Measurements from ENCODE around the gene PRKCE. TPM values are rescaled to one million over a fixed set of nuclear protein-coding genes. Genes with fewer than 3 reads are reported as not detected.

Gene PRKCE
- total and polyA plus RNA-seq, 2 donors = 3.2 to 3.3 TPM

- no peaks in the 10 kb centered on the region for H3K36me3 ChIP-seq (ENCODE audit: control insufficient read depth in 2 of 2, insufficient read depth in 2 of 2, low read length in 1 of 2)
- H3K27ac ChIP-seq (ENCODE audit: low read depth in 1 of 2, low read length in 1 of 2) = no peak overlapping the region
- H3K27me3 ChIP-seq (ENCODE audit: control insufficient read depth in 2 of 2, insufficient read depth in 1 of 2, low read length in 1 of 2) = no peaks in the 10 kb centered on the region
- H3K4me3 ChIP-seq (ENCODE audit: low read length in 2 of 2) = no peak overlapping the region
- no peak for DNase-seq (ENCODE audit: low read depth in 6 of 9, low spot score in 9 of 9)
- H3K4me1 ChIP-seq (ENCODE audit: control insufficient read depth in 2 of 2, insufficient read depth in 2 of 2, low read length in 2 of 2) = peaks cover 0 to 2% of the 10 kb centered on the region in 2 donors
- no peaks in the 10 kb centered on the region for H3K9me3 ChIP-seq (ENCODE audit: control insufficient read depth in 2 of 2, insufficient read depth in 1 of 2, low read length in 1 of 2)
- WGBS = 97% methylated on average over 3 of the region's 3 CpGs
Observed at GRCh38 chr2:45788401-45788800, 136.9 kb downstream of the PRKCE start.

GRCh38 chr2:45789317-45789716 is 137.8 kb downstream of the PRKCE start:
- no peak for DNase-seq (ENCODE audit: low read depth in 6 of 9, low spot score in 9 of 9)
- no peaks in the 10 kb centered on the region for H3K27me3 ChIP-seq (ENCODE audit: control insufficient read depth in 2 of 2, insufficient read depth in 1 of 2, low read length in 1 of 2)
- no peaks in the 10 kb centered on the region for H3K36me3 ChIP-seq (ENCODE audit: control insufficient read depth in 2 of 2, insufficient read depth in 2 of 2, low read length in 1 of 2)
- peaks cover 0 to 5% of the 10 kb centered on the region in 2 donors for H3K4me1 ChIP-seq (ENCODE audit: control insufficient read depth in 2 of 2, insufficient read depth in 2 of 2, low read length in 2 of 2)
- no peak overlapping the region for H3K27ac ChIP-seq (ENCODE audit: low read depth in 1 of 2, low read length in 1 of 2)
- H3K4me3 ChIP-seq (ENCODE audit: low read length in 2 of 2) = no peak overlapping the region
- no peaks in the 10 kb centered on the region for H3K9me3 ChIP-seq (ENCODE audit: control insufficient read depth in 2 of 2, insufficient read depth in 1 of 2, low read length in 1 of 2)

- WGBS = 92% methylated on average over 10 of the region's 10 CpGs
Observed at GRCh38 chr2:45789961-45790723, 138.7 kb downstream of the PRKCE start.

GRCh38 chr2:45793305-45793962 is 142.0 kb downstream of the PRKCE start:
- no peaks in the 10 kb centered on the region for H3K27me3 ChIP-seq (ENCODE audit: control insufficient read depth in 2 of 2, insufficient read depth in 1 of 2, low read length in 1 of 2)
- H3K4me3 ChIP-seq (ENCODE audit: low read length in 2 of 2) = no peak overlapping the region
- no peaks in the 10 kb centered on the region for H3K36me3 ChIP-seq (ENCODE audit: control insufficient read depth in 2 of 2, insufficient read depth in 2 of 2, low read length in 1 of 2)
- H3K9me3 ChIP-seq (ENCODE audit: control insufficient read depth in 2 of 2, insufficient read depth in 1 of 2, low read length in 1 of 2) = no peaks in the 10 kb centered on the region
- H3K27ac ChIP-seq (ENCODE audit: low read depth in 1 of 2, low read length in 1 of 2) = no peak overlapping the region
- no peak for DNase-seq (ENCODE audit: low read depth in 6 of 9, low spot score in 9 of 9)
- WGBS = 83% methylated on average over 7 of the region's 7 CpGs
- H3K4me1 ChIP-seq (ENCODE audit: control insufficient read depth in 2 of 2, insufficient read depth in 2 of 2, low read length in 2 of 2) = peaks cover 0 to 5% of the 10 kb centered on the region in 2 donors

More at GRCh38 chr2:45789961-45790723, 138.7 kb downstream of the PRKCE start:
- H3K27ac ChIP-seq (ENCODE audit: low read depth in 1 of 2, low read length in 1 of 2) = no peak overlapping the region
- peaks cover 0 to 5% of the 10 kb centered on the region in 2 donors for H3K4me1 ChIP-seq (ENCODE audit: control insufficient read depth in 2 of 2, insufficient read depth in 2 of 2, low read length in 2 of 2)
- H3K9me3 ChIP-seq (ENCODE audit: control insufficient read depth in 2 of 2, insufficient read depth in 1 of 2, low read length in 1 of 2) = no peaks in the 10 kb centered on the region
- H3K27me3 ChIP-seq (ENCODE audit: control insufficient read depth in 2 of 2, insufficient read depth in 1 of 2, low read length in 1 of 2) = no peaks in the 10 kb centered on the region
- H3K4me3 ChIP-seq (ENCODE audit: low read length in 2 of 2) = no peak overlapping the region
- no peaks in the 10 kb centered on the region for H3K36me3 ChIP-seq (ENCODE audit: control insufficient read depth in 2 of 2, insufficient read depth in 2 of 2, low read length in 1 of 2)
- no peak for DNase-seq (ENCODE audit: low read depth in 6 of 9, low spot score in 9 of 9)

- H3K4me3 ChIP-seq (ENCODE audit: low read length in 2 of 2) = no peak overlapping the region
- 84% methylated on average over 15 of the region's 15 CpGs for WGBS
Observed at GRCh38 chr2:45794134-45794617, 142.7 kb downstream of the PRKCE start.

GRCh38 chr2:45796500-45796899 is 145.0 kb downstream of the PRKCE start:
- DNase-seq (ENCODE audit: low read depth in 6 of 9, low spot score in 9 of 9) = no peak
- no peaks in the 10 kb centered on the region for H3K9me3 ChIP-seq (ENCODE audit: control insufficient read depth in 2 of 2, insufficient read depth in 1 of 2, low read length in 1 of 2)
- peaks cover 0 to 5% of the 10 kb centered on the region in 2 donors for H3K4me1 ChIP-seq (ENCODE audit: control insufficient read depth in 2 of 2, insufficient read depth in 2 of 2, low read length in 2 of 2)
- no peaks in the 10 kb centered on the region for H3K36me3 ChIP-seq (ENCODE audit: control insufficient read depth in 2 of 2, insufficient read depth in 2 of 2, low read length in 1 of 2)
- no peaks in the 10 kb centered on the region for H3K27me3 ChIP-seq (ENCODE audit: control insufficient read depth in 2 of 2, insufficient read depth in 1 of 2, low read length in 1 of 2)
- H3K4me3 ChIP-seq (ENCODE audit: low read length in 2 of 2) = no peak overlapping the region
- 73% methylated on average over 4 of the region's 4 CpGs for WGBS
- no peak overlapping the region for H3K27ac ChIP-seq (ENCODE audit: low read depth in 1 of 2, low read length in 1 of 2)

More at GRCh38 chr2:45794134-45794617, 142.7 kb downstream of the PRKCE start:
- no peaks in the 10 kb centered on the region for H3K27me3 ChIP-seq (ENCODE audit: control insufficient read depth in 2 of 2, insufficient read depth in 1 of 2, low read length in 1 of 2)
- H3K27ac ChIP-seq (ENCODE audit: low read depth in 1 of 2, low read length in 1 of 2) = no peak overlapping the region
- DNase-seq (ENCODE audit: low read depth in 6 of 9, low spot score in 9 of 9) = no peak
- peaks cover 0 to 5% of the 10 kb centered on the region in 2 donors for H3K4me1 ChIP-seq (ENCODE audit: control insufficient read depth in 2 of 2, insufficient read depth in 2 of 2, low read length in 2 of 2)
- H3K9me3 ChIP-seq (ENCODE audit: control insufficient read depth in 2 of 2, insufficient read depth in 1 of 2, low read length in 1 of 2) = no peaks in the 10 kb centered on the region
- no peaks in the 10 kb centered on the region for H3K36me3 ChIP-seq (ENCODE audit: control insufficient read depth in 2 of 2, insufficient read depth in 2 of 2, low read length in 1 of 2)

- Histone ChIP-seq H3K4me1 (ENCODE audit: control insufficient read depth in 2 of 2, insufficient read depth in 2 of 2, low read length in 2 of 2) (peaks cover 0 to 5% of the 10 kb centered on the region in 2 donors), H3K9me3 (ENCODE audit: control insufficient read depth in 2 of 2, insufficient read depth in 1 of 2, low read length in 1 of 2) (no peaks in the 10 kb centered on the region), H3K27ac (ENCODE audit: low read depth in 1 of 2, low read length in 1 of 2) (no peak overlapping the region), H3K4me3 (ENCODE audit: low read length in 2 of 2) (no peak overlapping the region), H3K36me3 (ENCODE audit: control insufficient read depth in 2 of 2, insufficient read depth in 2 of 2, low read length in 1 of 2) (no peaks in the 10 kb centered on the region), H3K27me3 (ENCODE audit: control insufficient read depth in 2 of 2, insufficient read depth in 1 of 2, low read length in 1 of 2) (no peaks in the 10 kb centered on the region)
- DNase-seq (ENCODE audit: low read depth in 6 of 9, low spot score in 9 of 9) = no peak
- 98% methylated on average over 13 of the region's 13 CpGs for WGBS
Observed at GRCh38 chr2:45797451-45798230, 146.2 kb downstream of the PRKCE start.

- DNase-seq (ENCODE audit: low read depth in 6 of 9, low spot score in 9 of 9) = no peak
- Histone ChIP-seq H3K27ac (ENCODE audit: low read depth in 1 of 2, low read length in 1 of 2) (no peak overlapping the region), H3K4me1 (ENCODE audit: control insufficient read depth in 2 of 2, insufficient read depth in 2 of 2, low read length in 2 of 2) (no peaks in the 10 kb centered on the region), H3K9me3 (ENCODE audit: control insufficient read depth in 2 of 2, insufficient read depth in 1 of 2, low read length in 1 of 2) (no peaks in the 10 kb centered on the region), H3K36me3 (ENCODE audit: control insufficient read depth in 2 of 2, insufficient read depth in 2 of 2, low read length in 1 of 2) (no peaks in the 10 kb centered on the region), H3K4me3 (ENCODE audit: low read length in 2 of 2) (no peak overlapping the region), H3K27me3 (ENCODE audit: control insufficient read depth in 2 of 2, insufficient read depth in 1 of 2, low read length in 1 of 2) (no peaks in the 10 kb centered on the region)
- WGBS = 95% methylated on average over 5 of the region's 5 CpGs
Observed at GRCh38 chr2:45799679-45800381, 148.4 kb downstream of the PRKCE start.
